ENCODE measurements around the gene MIX23.

The MIX23 gene

DNA sequence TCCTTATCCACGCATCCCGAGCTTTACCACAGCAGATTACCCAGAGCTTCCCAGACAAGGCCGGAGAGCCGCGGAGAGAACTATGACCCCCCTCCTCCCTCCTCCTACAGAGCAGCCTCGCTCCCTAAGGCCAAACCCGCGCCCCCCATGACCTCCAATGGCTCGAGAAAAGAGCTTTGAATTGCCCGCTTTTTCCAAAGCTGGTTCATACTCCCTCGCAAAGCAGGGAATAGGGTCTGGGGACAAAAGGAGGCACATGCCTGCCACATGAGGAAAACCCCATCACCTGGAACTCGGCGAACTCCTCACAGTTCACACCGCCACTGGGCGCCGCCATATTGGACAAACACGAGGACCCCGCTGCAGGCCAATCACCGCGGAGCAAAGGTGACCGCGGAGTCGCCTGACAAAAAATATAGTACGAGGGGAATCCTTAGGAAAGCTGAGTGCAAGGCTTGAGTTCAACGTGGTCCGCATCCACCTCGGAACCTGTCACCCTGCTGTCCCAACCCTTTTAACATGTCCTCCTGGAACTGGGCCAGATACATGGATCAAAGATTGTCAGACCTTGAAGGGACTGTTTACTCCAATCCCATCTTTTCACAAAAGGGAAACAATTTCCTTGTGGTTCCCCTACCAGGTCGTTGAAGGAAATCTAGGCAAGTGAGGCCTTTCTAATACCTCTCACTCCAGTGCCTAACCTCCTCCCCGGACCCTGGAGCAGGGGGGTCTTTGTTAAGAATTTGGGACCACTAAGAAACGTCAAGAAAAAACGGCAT is at the start of gene MIX23:
TSS of gene MIX23 (minus strand) at position 344 of the 779 bp plus-strand sequence. CDS start at position 337, 7 bp downstream.
- DNase-seq (ENCODE audit: low spot score) = peak; percentile 85

DNA sequence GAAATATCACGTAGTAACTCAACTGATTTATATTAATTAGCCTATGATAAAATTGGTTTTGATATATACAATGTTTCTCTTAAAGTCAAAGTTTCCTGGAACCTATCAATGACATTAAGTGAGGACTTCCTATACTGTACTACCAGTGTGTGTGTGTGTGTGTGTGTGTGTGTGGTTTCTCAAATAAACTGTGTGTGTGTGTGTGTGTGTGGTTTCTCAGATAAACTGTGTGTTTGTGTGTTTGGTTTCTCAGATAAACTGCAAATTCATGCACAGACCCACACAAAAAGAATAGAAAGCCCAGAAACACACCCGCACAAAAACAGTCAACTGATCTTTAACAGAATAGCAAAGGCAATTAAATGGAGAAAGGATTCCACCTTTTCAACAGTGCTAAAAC is 47.3 kb upstream of the MIX23 start:
- DNase-seq (ENCODE audit: low spot score) = no peak

- DNase-seq (ENCODE audit: low spot score) = no peak
These were observed 44.9 kb upstream of the MIX23 start for GRCh38 chr3:122427857-122428471.

DNA sequence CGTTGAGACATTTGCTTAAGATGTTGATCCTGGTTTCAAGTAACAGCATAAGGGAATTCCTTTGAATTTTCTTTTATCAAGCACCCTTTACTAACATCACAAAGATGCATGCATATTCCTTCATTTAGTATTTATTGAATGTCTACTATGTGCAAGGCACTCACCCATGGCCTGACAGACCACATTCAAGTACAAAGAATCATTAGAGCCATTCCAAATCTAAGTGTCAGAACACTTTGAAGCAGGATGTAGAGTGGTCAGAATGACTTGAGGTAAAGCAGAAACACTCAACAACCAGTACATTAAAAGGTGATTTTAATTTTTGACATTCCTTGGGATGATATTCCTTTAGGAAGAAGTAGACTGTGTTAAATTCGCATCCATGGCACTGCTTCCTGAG is 38.8 kb upstream of the MIX23 start:
- no peak for DNase-seq (ENCODE audit: low spot score)

- DNase-seq (ENCODE audit: low spot score) = no peak
These were observed 38.1 kb upstream of the MIX23 start for GRCh38 chr3:122421101-122421500.

DNA sequence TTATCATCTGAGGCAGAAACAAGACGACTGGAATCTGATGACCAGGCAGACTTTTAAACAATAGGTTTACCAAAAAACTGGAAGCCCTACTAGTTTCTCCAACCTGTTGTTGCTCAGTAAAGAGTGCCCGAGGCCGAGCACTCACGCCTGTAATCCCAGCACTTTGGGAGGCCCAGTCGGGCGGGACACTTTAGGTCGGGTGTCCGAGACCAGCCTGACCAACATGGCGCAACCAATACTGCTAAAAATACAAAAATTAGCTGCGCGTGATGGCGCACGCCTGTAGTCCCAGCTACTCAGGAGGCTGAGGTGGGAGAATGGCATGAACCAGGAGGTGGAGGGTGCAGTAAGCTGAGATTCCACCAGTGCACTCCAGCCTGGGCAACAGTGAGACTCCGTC is 33.9 kb upstream of the MIX23 start:
- no peak for DNase-seq (ENCODE audit: low spot score)

GRCh38 chr3:122415762-122416654 is 33.0 kb upstream of the MIX23 start, which contains the start of gene WDR5B:
TSS of gene WDR5B (minus strand) at chr3:122416062. CDS start at chr3:122415528, 534 bp downstream.
- DNase-seq (ENCODE audit: low spot score) = peak; percentile 100

- DNase-seq (ENCODE audit: low spot score) = peak; percentile 70
These were observed 32.2 kb upstream of the MIX23 start for GRCh38 chr3:122415104-122415744.

- no peak for DNase-seq (ENCODE audit: low spot score)
These were observed 31.4 kb upstream of the MIX23 start for GRCh38 chr3:122414391-122414790.

DNA sequence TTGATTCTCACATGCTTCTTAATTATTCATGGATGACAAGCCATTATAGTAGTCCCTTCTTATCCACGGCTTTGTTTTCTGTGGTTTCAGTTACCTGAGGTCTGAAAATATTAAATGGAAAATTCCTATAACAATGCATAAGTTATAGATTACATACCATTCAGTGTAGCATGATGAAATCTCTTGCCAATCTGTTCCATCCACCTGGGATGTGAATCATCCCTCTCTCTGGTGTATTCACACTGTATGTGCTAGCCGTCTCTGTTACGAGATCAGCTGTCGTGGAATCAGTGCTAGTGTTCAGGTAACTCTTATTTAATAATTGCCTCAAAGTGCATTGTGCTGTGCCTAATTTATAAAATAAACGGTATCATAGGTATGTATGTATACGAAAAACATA is 27.6 kb upstream of the MIX23 start:
- DNase-seq (ENCODE audit: low spot score) = no peak

DNA sequence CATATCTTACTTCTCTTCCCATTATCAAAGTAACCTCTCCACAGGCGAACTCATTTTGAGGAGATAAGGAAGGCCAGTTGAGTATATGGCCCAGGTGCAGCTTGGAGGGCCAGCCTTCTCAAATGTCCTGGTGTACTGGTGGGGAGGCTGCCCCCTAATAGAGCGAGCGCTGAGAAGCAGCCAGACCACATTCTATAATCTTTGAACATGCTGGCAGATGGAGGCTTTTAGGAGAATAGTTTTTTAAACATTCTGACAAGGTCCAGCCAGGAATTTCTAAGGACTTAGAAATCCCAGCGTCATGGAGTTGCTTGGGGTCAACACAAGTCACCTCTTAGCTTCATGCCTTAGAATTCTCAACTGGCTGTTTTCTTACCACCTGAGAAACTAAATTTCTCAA is 27.1 kb upstream of the MIX23 start:
- DNase-seq (ENCODE audit: low spot score) = no peak

- no peak for DNase-seq (ENCODE audit: low spot score)
These were observed 26.4 kb upstream of the MIX23 start for GRCh38 chr3:122409446-122409845.

GRCh38 chr3:122407946-122408345 is 24.9 kb upstream of the MIX23 start:
- no peak for DNase-seq (ENCODE audit: low spot score)

DNA sequence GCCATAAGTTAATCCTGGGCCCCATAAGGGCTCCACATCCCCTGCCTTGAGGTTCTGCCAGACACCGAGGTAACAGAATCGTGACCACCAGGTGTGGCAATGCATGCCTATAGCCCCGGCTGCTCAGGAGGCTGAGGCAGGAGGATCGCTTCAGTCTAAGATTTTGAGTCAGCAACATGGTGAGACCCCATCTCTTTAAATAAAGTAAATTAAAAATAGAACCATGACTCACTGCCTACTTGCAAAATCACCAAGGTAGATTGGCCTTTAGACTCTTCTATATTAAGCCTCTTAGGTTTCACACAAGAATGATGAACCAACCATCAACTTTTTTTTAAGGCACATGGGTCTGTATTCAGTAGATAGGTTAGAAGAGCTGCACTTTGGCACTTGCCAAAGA is 23.2 kb upstream of the MIX23 start:
- DNase-seq (ENCODE audit: low spot score) = no peak

DNA sequence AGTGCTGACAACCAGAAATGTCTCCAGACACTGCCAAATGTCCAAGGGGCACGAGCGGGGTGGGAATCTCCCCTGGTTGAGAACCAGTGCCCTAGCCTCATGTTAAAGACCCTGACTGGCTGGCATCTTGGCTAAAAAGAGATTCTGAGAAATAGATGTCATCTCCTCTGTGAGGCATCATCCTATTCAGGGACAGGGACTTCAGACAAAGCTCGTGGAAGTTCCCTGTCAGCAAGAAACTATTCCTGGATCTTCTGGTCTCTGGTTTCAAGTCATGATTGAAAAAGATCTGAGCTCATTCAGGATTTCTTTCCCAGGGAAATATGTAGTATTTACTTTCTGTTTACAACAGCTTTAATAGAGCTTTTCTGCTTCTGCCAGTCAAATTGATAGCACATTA is 22.0 kb upstream of the MIX23 start:
- DNase-seq (ENCODE audit: low spot score) = no peak

GRCh38 chr3:122403489-122403888 is 20.5 kb upstream of the MIX23 start:
- no peak for DNase-seq (ENCODE audit: low spot score)

- no peak for DNase-seq (ENCODE audit: low spot score)
These were observed 15.9 kb upstream of the MIX23 start for GRCh38 chr3:122398920-122399319.

GRCh38 chr3:122397201-122397600 is 14.2 kb upstream of the MIX23 start:
- no peak for DNase-seq (ENCODE audit: low spot score)

DNA sequence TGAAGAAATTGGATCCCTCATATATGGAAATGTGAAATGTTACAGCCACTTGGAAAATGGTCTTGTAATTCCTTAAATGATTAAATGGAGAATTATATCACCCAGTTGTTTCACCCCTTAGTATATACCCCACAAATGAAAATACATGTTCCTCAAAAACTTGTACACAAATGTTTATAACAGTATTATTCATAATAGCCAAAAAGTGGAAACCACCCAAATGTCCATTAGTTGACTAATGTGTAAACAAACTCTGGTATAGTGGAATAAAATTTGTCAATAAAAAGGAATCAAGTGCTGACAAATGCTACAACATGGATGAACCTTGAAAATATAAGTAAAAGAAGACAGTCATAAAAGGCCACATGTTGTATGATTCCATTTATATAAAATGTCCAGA is 13.5 kb upstream of the MIX23 start:
- DNase-seq (ENCODE audit: low spot score) = no peak

DNA sequence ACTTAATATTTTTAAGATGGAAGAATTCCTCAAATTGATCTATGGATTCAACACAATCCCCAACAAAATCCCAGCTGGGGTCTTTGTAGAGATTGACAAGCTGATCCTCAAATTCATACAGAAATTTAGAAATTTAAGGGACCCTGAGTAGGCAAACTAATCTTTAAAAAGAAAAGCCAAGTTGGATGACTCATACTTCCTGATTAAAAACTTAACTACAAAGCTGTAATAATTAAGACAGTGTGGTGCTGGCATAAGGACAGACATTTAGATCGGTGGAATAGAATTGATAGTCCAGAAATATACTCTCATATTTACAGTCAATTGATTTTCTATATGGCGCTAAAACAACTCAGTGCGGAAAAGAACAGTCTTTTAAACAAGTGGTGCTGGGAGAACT is 12.6 kb upstream of the MIX23 start:
- no peak for DNase-seq (ENCODE audit: low spot score)

GRCh38 chr3:122394173-122394572 is 11.1 kb upstream of the MIX23 start:
- no peak for DNase-seq (ENCODE audit: low spot score)
